ENCODE measurements around the gene PRKCZ. TPM values are rescaled to one million over a fixed set of nuclear protein-coding genes. Genes with fewer than 3 reads are reported as not detected.

PRKCZ gene
- total and polyA plus RNA-seq, 9 of the 15 experiments (the other 6 are each of a cell fraction or from before 2014, with no cell fraction given), result 0.07 to 3.1 (median 1.3) TPM

DNA sequence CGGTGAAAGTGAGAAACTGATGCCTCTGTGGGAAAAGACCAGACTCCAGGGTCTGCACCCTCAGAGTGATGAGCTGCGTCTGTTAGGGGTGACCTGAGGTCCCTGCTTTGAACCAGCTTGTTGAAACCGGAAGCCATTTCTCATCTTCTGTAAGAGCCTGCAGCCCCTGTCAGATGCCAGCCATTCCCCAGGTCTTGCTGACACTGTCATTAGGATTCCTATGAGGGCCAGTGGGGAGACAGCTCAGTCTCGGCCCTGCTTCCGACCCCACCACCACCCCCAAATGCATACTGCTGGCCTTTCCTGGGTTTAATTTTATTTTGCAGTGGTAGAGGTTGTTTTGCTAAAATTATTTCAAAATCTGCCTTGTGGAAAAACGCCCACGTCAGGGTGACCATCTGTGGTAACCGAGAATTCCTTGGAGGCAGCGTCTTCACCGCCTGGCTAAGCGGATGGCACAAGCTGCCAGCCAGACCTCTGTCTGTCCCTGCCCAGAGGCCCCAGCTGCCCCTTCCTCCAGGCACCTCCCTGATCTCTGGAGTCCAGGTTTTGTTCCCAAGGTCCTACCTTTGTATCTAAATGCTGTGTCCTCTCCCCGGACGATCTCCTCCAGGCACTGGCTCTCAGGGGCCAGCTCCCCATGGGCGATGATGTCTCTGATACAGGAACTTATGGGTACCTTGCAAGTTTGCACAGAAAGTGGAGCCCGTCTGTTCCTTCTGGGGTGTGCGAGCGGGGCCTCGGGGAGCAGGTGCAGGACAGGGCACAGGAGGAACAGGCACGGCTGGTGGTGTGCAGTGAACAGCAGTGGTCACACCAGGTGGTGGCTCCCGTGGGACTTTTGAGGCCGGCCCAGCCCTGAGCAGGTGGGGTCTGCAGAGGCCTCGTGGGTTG is 49.9 kb downstream of the PRKCZ start:
- TF ChIP-seq ZNF561 (CRISPR knock-in tag; conservative IDR thresholded peaks at IDR 0.05) (no peak), U2AF2 (optimal IDR thresholded peaks at IDR 0.05; ENCODE audit: low read depth, low read length) (no peak), ZBTB1 (CRISPR knock-in tag; IDR thresholded peaks at IDR 0.05; ENCODE audit: borderline replicate concordance, low read depth) (no peak), L3MBTL2 (IDR thresholded peaks at IDR 0.05) (no peak), SNIP1 (IDR thresholded peaks at IDR 0.05; ENCODE audit: low read depth) (no peak), XRCC5 (IDR thresholded peaks at IDR 0.05; ENCODE audit: low read depth, low read length) (no peak), FOXJ3 (CRISPR knock-in tag; IDR thresholded peaks at IDR 0.05) (no peak), MAFK (IDR thresholded peaks at IDR 0.05; ENCODE audit: low read length) (no peak), NFYB (IDR thresholded peaks at IDR 0.05; ENCODE audit: extremely low read depth, insufficient read length) (no peak), MXI1 (IDR thresholded peaks at IDR 0.05; ENCODE audit: low read depth, low read length) (no peak), ZNF583 (CRISPR knock-in tag; IDR thresholded peaks at IDR 0.05) (no peak), MYNN (IDR thresholded peaks at IDR 0.05) (no peak), MYNN (CRISPR knock-in tag; IDR thresholded peaks at IDR 0.05) (no peak), TAF7 (tag; IDR thresholded peaks at IDR 0.05) (no peak), SIN3A (IDR thresholded peaks at IDR 0.05; ENCODE audit: borderline replicate concordance in 2 of 2, control insufficient read depth in 1 of 2, low read depth in 2 of 2, low read length in 2 of 2) (no peak), SMAD3 (CRISPR knock-in tag; conservative IDR thresholded peaks at IDR 0.05) (no peak), ZNF3 (CRISPR knock-in tag; IDR thresholded peaks at IDR 0.05) (no peak), ERF (CRISPR knock-in tag; IDR thresholded peaks at IDR 0.05) (no peak)
- BruUV-seq (replicated peaks), result no TSS peak
- H3K36me3 ChIP-seq (ENCODE audit: control insufficient read depth, insufficient read depth, low read length), result no peaks in the 10 kb centered on the region

More for the DNA sequence above, 49.9 kb downstream of the PRKCZ start:
- Histone ChIP-seq H3K4me1 (replicated peaks in 1 of 2; ENCODE audit: control insufficient read depth in 2 of 2, insufficient read depth in 2 of 2, low read length in 2 of 2) (peaks cover 0 to 16% of the 10 kb centered on the region in 2 experiments; a peak in 1 of 5 replicates), H3K9me3 (replicated peaks; ENCODE audit: control insufficient read depth, insufficient read depth, low read depth, low read length) (no peaks in the 10 kb centered on the region; the same call in 1 of the 2 replicates), H4K20me1 (replicated peaks; ENCODE audit: control insufficient read depth, insufficient read depth, low read length) (peaks cover 5% of the 10 kb centered on the region; the same call in 1 of the 2 replicates), H3K4me3 (no peak overlapping the region), H3K9ac (ENCODE audit: insufficient read depth in 1 of 2, low read depth in 2 of 2, low read length in 2 of 2) (no peak overlapping the region), H3K27me3 (ENCODE audit: control insufficient read depth in 2 of 2, insufficient read depth in 2 of 2, low read length in 2 of 2) (peaks cover 52 to 86% of the 10 kb centered on the region in 2 experiments), H3K79me2 (ENCODE audit: control insufficient read depth, insufficient read depth, low read length) (no peaks in the 10 kb centered on the region), H3K27ac (ENCODE audit: extremely low read depth, low read depth, low read length) (no peak overlapping the region), H3K4me2 (ENCODE audit: insufficient read depth, low read length) (no peak overlapping the region), H2AFZ (ENCODE audit: low read depth, low read length) (no peak overlapping the region), H3K9me1 (ENCODE audit: control insufficient read depth, insufficient read depth, low read length) (no peaks in the 10 kb centered on the region)
- CTCF ChIA-PET (ENCODE audit: low intra/inter-chr PET ratio), result no interaction called here
- no peak for FAIRE-seq
- 1% methylated on average over 22 of the region's 22 CpGs for WGBS (ENCODE audit: insufficient coverage, low coverage, missing lambda C conversion rate)
- DNase-seq (ENCODE audit: extremely low read depth in 1 of 4, low spot score in 3 of 4), result no peak
- POLR2A ChIA-PET, result no interaction called here
- intact Hi-C loops (cut with micrococcal nuclease), result no loop called here
- in situ Hi-C loops (cut with MboI), result no loop called here
- no peak for ATAC-seq
